WTC11 (cell line): ENCODE data around the gene HES3. TPM values are rescaled to one million over a fixed set of nuclear protein-coding genes. Genes with fewer than 3 reads are reported as not detected.

Experiments
- ATAC-seq: fragments of 200-7000 bp; cut with Tn5 transposase; 2 replicates; pipeline ENCODE4 v1.10.0; 2021; ENCODE audit warnings: mild to moderate bottlenecking, moderate library complexity
- CTCF ChIA-PET: fragments of 300-600 bp; sonication (Branson Sonifier 250); formaldehyde crosslinking; loops from one replicate; lab custom pipeline; 2021; ENCODE audit warnings: antibody characterized with exemption; lab: Charles Lee
- POLR2A ChIA-PET: fragments of 350-600 bp; sonication (Branson Sonifier 250); formaldehyde crosslinking; loops from one replicate; lab custom pipeline; 2021; ENCODE audit warnings: antibody characterized with exemption; lab: Charles Lee
- DNase-seq: peaks from one replicate; pipeline ENCODE4 v3.0.0; 2021; ENCODE audit warnings: low spot score
- H3K27ac Mint-ChIP-seq: 2 replicates; pipeline ENCODE4 v1.8.0; 2021; ENCODE audit warnings: mixed read lengths
- H3K27me3 Mint-ChIP-seq: 2 replicates; pipeline ENCODE4 v1.8.0; 2021; ENCODE audit warnings: low read depth, mild to moderate bottlenecking, moderate library complexity, mixed read lengths
- H3K36me3 Mint-ChIP-seq: 2 replicates; pipeline ENCODE4 v1.8.0; 2021; ENCODE audit warnings: mixed read lengths
- H3K4me1 Mint-ChIP-seq: 2 replicates; pipeline ENCODE4 v1.8.0; 2022; ENCODE audit warnings: mixed read lengths
- H3K4me3 Mint-ChIP-seq: 2 replicates; pipeline ENCODE4 v1.8.0; 2021; ENCODE audit warnings: mild to moderate bottlenecking, moderate library complexity, mixed read lengths
- H3K9me3 Mint-ChIP-seq: 2 replicates; pipeline ENCODE4 v1.8.0; 2021; ENCODE audit warnings: mixed read lengths
- AFF4 ChIP-seq: sonication (generic); formaldehyde crosslinking; IDR thresholded peaks from 2 replicates; pipeline ENCODE4 v1.8.1; 2023; ENCODE audit warnings: mild to moderate bottlenecking, missing genetic modification reagents, borderline replicate concordance
- CDX4 ChIP-seq: fragments of 250-450 bp; sonication (Bioruptor Pico); IDR thresholded peaks from 2 replicates; pipeline ENCODE4 v1.9.0; 2021; ENCODE audit warnings: moderate library complexity, mild to moderate bottlenecking, inconsistent platforms, borderline replicate concordance
- E2F1 ChIP-seq: sonication (generic); formaldehyde crosslinking; IDR thresholded peaks from 2 replicates; pipeline ENCODE4 v1.8.0; 2022; ENCODE audit warnings: mild to moderate bottlenecking, missing genetic modification reagents
- ETV6 ChIP-seq: sonication (generic); formaldehyde crosslinking; IDR thresholded peaks from 2 replicates; pipeline ENCODE4 v1.8.1; 2022; ENCODE audit warnings: mild to moderate bottlenecking, missing genetic modification reagents
- FOXJ3 ChIP-seq: sonication (generic); formaldehyde crosslinking; IDR thresholded peaks from 2 replicates; pipeline ENCODE4 v1.9.0; 2021; ENCODE audit warnings: missing genetic modification reagents, mild to moderate bottlenecking, borderline replicate concordance
- GRHL2 ChIP-seq: fragments of 250-450 bp; sonication (Bioruptor Pico); IDR thresholded peaks from 2 replicates; pipeline ENCODE4 v1.8.0; 2022; ENCODE audit warnings: mild to moderate bottlenecking, moderate library complexity; ENCODE audit not compliant: insufficient replicate concordance, severe bottlenecking
- JAZF1 ChIP-seq: fragments of 250-450 bp; sonication (Bioruptor Pico); IDR thresholded peaks from 2 replicates; pipeline ENCODE4 v1.9.0; 2021; ENCODE audit warnings: moderate library complexity, mild to moderate bottlenecking, inconsistent platforms
- NR1H2 ChIP-seq: sonication (generic); formaldehyde crosslinking; IDR thresholded peaks from 2 replicates; pipeline ENCODE4 v1.9.0; 2021; ENCODE audit warnings: mild to moderate bottlenecking, moderate library complexity, missing genetic modification reagents
- NR3C1 ChIP-seq: sonication (generic); formaldehyde crosslinking; conservative IDR thresholded peaks from 2 replicates; pipeline ENCODE4 v1.8.1; 2023; ENCODE audit warnings: low read depth, mild to moderate bottlenecking, missing genetic modification reagents
- PRRX2 ChIP-seq: fragments of 250-450 bp; sonication (Bioruptor Pico); IDR thresholded peaks from 2 replicates; pipeline ENCODE4 v1.8.0; 2021; ENCODE audit warnings: mild to moderate bottlenecking
- SMAD4 ChIP-seq: sonication (generic); formaldehyde crosslinking; IDR thresholded peaks from 2 replicates; pipeline ENCODE4 v1.8.0; 2022; ENCODE audit warnings: mild to moderate bottlenecking, missing genetic modification reagents
- SOX15 ChIP-seq: fragments of 250-450 bp; sonication (Bioruptor Pico); IDR thresholded peaks from 2 replicates; pipeline ENCODE4 v1.9.0; 2021; ENCODE audit warnings: mild to moderate bottlenecking
- TEAD4 ChIP-seq: sonication (generic); formaldehyde crosslinking; IDR thresholded peaks from 2 replicates; pipeline ENCODE4 v1.8.0; 2022; ENCODE audit warnings: mild to moderate bottlenecking, missing genetic modification reagents
- ZBTB21 ChIP-seq: sonication (generic); formaldehyde crosslinking; IDR thresholded peaks from 2 replicates; pipeline ENCODE4 v1.8.1; 2023; ENCODE audit warnings: mild to moderate bottlenecking, missing genetic modification reagents, borderline replicate concordance
- ZNF317 ChIP-seq: sonication (generic); formaldehyde crosslinking; IDR thresholded peaks from 2 replicates; pipeline ENCODE4 v1.8.1; 2023; ENCODE audit warnings: low read depth, mild to moderate bottlenecking, moderate library complexity, missing genetic modification reagents, borderline replicate concordance
- ZNF396 ChIP-seq: fragments of 250-450 bp; sonication (Bioruptor Pico); IDR thresholded peaks from 2 replicates; pipeline ENCODE4 v1.8.0; 2021; ENCODE audit warnings: mild to moderate bottlenecking, moderate library complexity, borderline replicate concordance
- ZNF425 ChIP-seq: fragments of 250-450 bp; sonication (Bioruptor Pico); conservative IDR thresholded peaks from 2 replicates; pipeline ENCODE4 v1.9.0; 2021; ENCODE audit warnings: mild to moderate bottlenecking
- ZNF532 ChIP-seq: fragments of 250-450 bp; sonication (Bioruptor Pico); IDR thresholded peaks from 2 replicates; pipeline ENCODE4 v1.9.0; 2021; ENCODE audit warnings: mild to moderate bottlenecking, borderline replicate concordance
- total RNA-seq: library from RNA; stranded (reverse); gene quantifications from 3 replicates; pipeline ENCODE4 v1.2.3, GENCODE V29; 2021

HES3 gene
- total RNA-seq, 1 experiment from 2014 or later: 74.7 TPM

- TF ChIP-seq SMAD4 (CRISPR knock-in tag) (no peak), NR1H2 (CRISPR knock-in tag) (no peak), PRRX2 (CRISPR knock-in tag) (no peak), ZNF317 (CRISPR knock-in tag) (no peak), ZNF425 (CRISPR knock-in tag) (no peak), CDX4 (CRISPR knock-in tag) (no peak)
Measured at GRCh38 chr1:6270401-6270800, 26.4 kb downstream of the HES3 start (continued).

- no peak overlapping the region for H3K27ac Mint-ChIP-seq
- CTCF ChIA-PET: interaction anchor here (1.5 kb wide), 1 partner anchor 65 kb away, joined by 3 read pairs; no protein-coding TSS in a partner anchor
- H3K36me3 Mint-ChIP-seq: no peaks in the 10 kb centered on the region
- no peak for ATAC-seq
- H3K27me3 Mint-ChIP-seq: no peaks in the 10 kb centered on the region
- no peak overlapping the region for H3K4me3 Mint-ChIP-seq
- no peaks in the 10 kb centered on the region for H3K9me3 Mint-ChIP-seq
- H3K4me1 Mint-ChIP-seq: peaks cover 13% of the 10 kb centered on the region
- TF ChIP-seq ZNF532 (CRISPR knock-in tag) (no peak), FOXJ3 (CRISPR knock-in tag) (no peak), ETV6 (CRISPR knock-in tag) (no peak), GRHL2 (no peak), NR3C1 (CRISPR knock-in tag) (no peak), ZNF396 (no peak), ZBTB21 (CRISPR knock-in tag) (no peak), JAZF1 (CRISPR knock-in tag) (no peak), E2F1 (no peak)
- no peak for DNase-seq
- POLR2A ChIA-PET: no interaction called here
Measured at GRCh38 chr1:6271006-6271405, 27.0 kb downstream of the HES3 start.

GRCh38 chr1:6271554-6271953 lies 27.6 kb downstream of the HES3 start:
- no peaks in the 10 kb centered on the region for H3K36me3 Mint-ChIP-seq
- no peaks in the 10 kb centered on the region for H3K9me3 Mint-ChIP-seq
- no peak overlapping the region for H3K4me3 Mint-ChIP-seq
- H3K4me1 Mint-ChIP-seq: peaks cover 19% of the 10 kb centered on the region
- H3K27ac Mint-ChIP-seq: no peak overlapping the region; the same call in 1 of the 2 replicates
- ChIA-PET CTCF (interaction anchor here (1.5 kb wide), 1 partner anchor 64 kb away, joined by 3 read pairs; no protein-coding TSS in a partner anchor), POLR2A (no interaction called here)
- H3K27me3 Mint-ChIP-seq: no peaks in the 10 kb centered on the region
- ATAC-seq (no peak), DNase-seq (no peak)
- no peak for TF ChIP-seq TEAD4 (CRISPR knock-in tag)
- no peak for TF ChIP-seq AFF4 (CRISPR knock-in tag)
- no peak for TF ChIP-seq SOX15 (CRISPR knock-in tag)
